Body of pancreas (tissue), 4 donors: ENCODE measurements around the gene ZNF138. TPM values are rescaled to one million over a fixed set of nuclear protein-coding genes. Genes with fewer than 3 reads are reported as not detected.
"Not testable (repeated sequence)": the region's sequence is repeated elsewhere in the genome, so short reads cannot be mapped to it uniquely, and the experiment has no call there.

Experiments used
- ATAC-seq: fragments of 150-250 bp; one replicate; pipeline ENCODE4 v1.9.1; 2016
- DNase-seq, 4 donors: peaks; one replicate each; pipeline ENCODE4 v3.0.0-alpha.2; 2019
- H3K27ac ChIP-seq, 4 donors: fragments of 200-600 bp; sonication (generic); 1 replicate in 3 of 4; 2 replicates in 1 of 4; pipeline versions ENCODE4 v1.5.1 to v1.6.1; 2016 to 2019; ENCODE audit warnings: mild to moderate bottlenecking in 1 of 4, mixed read lengths in 1 of 4, moderate library complexity in 1 of 4
- H3K27me3 ChIP-seq, 2 donors: fragments of 200-600 bp; sonication (generic); one replicate each; pipeline ENCODE4 v1.6.0; 2016; ENCODE audit warnings: mild to moderate bottlenecking in 1 of 2
- H3K36me3 ChIP-seq, 2 donors: fragments of 200-600 bp; sonication (generic); replicated peaks in 1 of 2; 2 replicates each; pipeline ENCODE4 v1.5.1; 2016; ENCODE audit warnings: low read depth in 2 of 2; ENCODE audit not compliant: insufficient read depth in 1 of 2
- H3K4me1 ChIP-seq: fragments of 200-600 bp; sonication (generic); one replicate; pipeline ENCODE4 v1.6.0; 2016
- H3K4me3 ChIP-seq, 2 donors: fragments of 200-600 bp; sonication (generic); 1 replicate in 1 of 2; 2 replicates in 1 of 2; pipeline ENCODE4 v1.5.1; 2016 to 2019
- H3K9me3 ChIP-seq, 3 donors: fragments of 200-600 bp; sonication (generic); 1 replicate in 2 of 3; 2 replicates in 1 of 3; pipeline ENCODE4 v1.5.1; 2016
- POLR2A ChIP-seq, 3 donors: fragments of 450-650 bp; IDR thresholded peaks; one replicate each; pipeline ENCODE4 v1.6.1; 2016; ENCODE audit warnings: antibody characterized with exemption in 3 of 3, mild to moderate bottlenecking in 2 of 3
- WGBS, 2 donors: methylation state at CpG; one replicate each; pipeline ENCODE4 v1.1.5; 2017; 5-methylcytosine and 5-hydroxymethylcytosine counted together
- intact Hi-C: fragments of 100-400 bp; cut with DNase I; formaldehyde crosslinking; loops from one replicate; pipeline ENCODE4 v1.15.1; 2023
- total RNA-seq, 2 donors: library from RNA; depleted of rRNA; stranded (reverse); fragments of >200 nt; gene quantifications; one replicate each; pipeline ENCODE4 v1.1.0, GENCODE V29; 2016
- TF ChIP-seq, protein P1 (sequence below), 7 experiments: fragments of 450-650 bp in 4 of 7; fragments of 200-600 bp in 3 of 7; sonication (generic) in 3 of 7; IDR thresholded peaks; one replicate each; pipeline ENCODE4 v1.5.1; 2016 to 2019; ENCODE audit warnings: antibody characterized with exemption in 7 of 7

Gene ZNF138
- total RNA-seq, 2 donors from 2014 or later: 4.9 to 10.4 TPM

DNA sequence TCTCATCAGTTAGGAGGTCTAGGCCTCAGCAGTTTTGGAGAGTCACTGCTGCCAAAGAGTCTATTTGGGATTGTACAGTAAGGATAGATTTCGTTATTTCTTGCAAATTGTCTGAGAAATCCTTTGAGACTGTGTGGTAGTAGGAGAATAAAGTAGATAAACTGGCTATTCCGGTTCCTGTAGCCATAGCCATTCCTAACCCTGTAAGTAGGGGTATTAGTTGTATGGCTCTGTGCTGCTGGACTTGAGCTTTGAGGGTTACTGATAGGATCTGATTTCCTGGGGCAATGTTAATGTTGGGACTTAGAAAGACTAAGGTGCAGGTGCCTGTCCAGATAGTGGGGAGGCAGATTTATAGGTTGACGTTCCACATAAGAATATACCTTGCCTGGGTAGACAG lies 36.1 kb upstream of the ZNF138 start:
- no peaks in the 10 kb centered on the region for H3K36me3 ChIP-seq
- H3K9me3 ChIP-seq: no peaks in the 10 kb centered on the region
- no peak for ATAC-seq
- no peak overlapping the region for H3K4me3 ChIP-seq
- no peak for TF ChIP-seq POLR2A (IDR thresholded peaks at IDR 0.05)
- H3K27me3 ChIP-seq: no peaks in the 10 kb centered on the region
- intact Hi-C loops: no loop called here
- H3K27ac ChIP-seq: no peak overlapping the region
- 62 to 65% methylated on average over 3 of the region's 3 CpGs for WGBS, 2 donors
- no peak for DNase-seq
- H3K4me1 ChIP-seq: no peaks in the 10 kb centered on the region

DNA sequence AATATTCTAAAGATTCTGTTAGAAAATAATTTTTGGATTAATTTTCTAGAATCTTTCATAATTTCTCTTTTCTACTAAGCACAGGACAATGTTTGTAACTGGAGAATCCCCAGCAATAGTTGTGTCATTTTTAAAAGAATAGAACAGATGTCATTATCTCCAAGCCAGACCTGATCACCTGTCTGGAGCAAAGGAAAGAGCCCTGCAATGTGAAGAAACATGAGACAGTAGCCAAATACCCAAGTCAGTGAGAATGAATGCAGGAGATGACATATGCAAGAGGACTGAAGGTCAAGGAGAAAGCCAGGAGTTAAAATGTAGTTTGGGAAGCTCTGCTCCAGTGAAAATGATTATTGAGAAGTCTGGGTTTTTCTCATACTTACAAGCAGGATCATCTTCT lies 25.4 kb upstream of the ZNF138 start:
- Histone ChIP-seq H3K27me3 (no peaks in the 10 kb centered on the region), H3K9me3 (no peaks in the 10 kb centered on the region), H3K4me3 (no peak overlapping the region), H3K27ac (no peak overlapping the region), H3K36me3 (no peaks in the 10 kb centered on the region), H3K4me1 (no peaks in the 10 kb centered on the region)
- TF ChIP-seq, protein P1, sequence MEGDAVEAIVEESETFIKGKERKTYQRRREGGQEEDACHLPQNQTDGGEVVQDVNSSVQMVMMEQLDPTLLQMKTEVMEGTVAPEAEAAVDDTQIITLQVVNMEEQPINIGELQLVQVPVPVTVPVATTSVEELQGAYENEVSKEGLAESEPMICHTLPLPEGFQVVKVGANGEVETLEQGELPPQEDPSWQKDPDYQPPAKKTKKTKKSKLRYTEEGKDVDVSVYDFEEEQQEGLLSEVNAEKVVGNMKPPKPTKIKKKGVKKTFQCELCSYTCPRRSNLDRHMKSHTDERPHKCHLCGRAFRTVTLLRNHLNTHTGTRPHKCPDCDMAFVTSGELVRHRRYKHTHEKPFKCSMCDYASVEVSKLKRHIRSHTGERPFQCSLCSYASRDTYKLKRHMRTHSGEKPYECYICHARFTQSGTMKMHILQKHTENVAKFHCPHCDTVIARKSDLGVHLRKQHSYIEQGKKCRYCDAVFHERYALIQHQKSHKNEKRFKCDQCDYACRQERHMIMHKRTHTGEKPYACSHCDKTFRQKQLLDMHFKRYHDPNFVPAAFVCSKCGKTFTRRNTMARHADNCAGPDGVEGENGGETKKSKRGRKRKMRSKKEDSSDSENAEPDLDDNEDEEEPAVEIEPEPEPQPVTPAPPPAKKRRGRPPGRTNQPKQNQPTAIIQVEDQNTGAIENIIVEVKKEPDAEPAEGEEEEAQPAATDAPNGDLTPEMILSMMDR (IDR thresholded peaks at IDR 0.05): no peak
- no peak for TF ChIP-seq POLR2A (IDR thresholded peaks at IDR 0.05)
- intact Hi-C loops: no loop called here
- DNase-seq: no peak
- no peak for ATAC-seq

DNA sequence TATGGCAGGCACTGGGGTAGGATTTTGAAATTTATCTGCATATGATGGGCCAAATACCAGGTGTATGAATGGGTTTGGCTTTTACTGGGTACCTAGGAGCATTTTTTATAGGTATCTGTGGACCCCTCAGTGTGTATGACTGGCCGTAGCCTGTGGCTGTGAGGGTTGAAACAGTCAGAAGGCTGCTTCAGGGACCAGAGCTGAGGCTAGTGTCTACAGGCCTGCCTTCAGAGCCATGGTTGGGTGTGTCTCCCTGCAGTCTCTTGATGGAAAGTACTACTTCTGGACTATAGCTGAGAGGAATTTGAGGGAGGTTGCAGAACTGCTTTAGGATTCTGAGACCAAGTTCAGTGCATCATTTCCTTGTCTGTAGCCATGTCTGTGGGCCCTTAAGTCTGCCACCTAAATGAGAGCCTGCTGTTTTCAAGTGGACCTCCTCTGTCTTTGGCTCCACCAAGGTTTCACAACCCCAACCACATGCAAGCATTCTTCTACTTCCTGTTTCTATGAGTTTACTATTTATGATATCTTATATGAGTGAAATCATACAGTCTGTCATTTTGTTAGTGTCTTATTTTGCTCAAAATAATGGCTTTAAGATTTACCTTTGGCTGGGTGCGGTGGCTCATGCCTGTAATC lies 19.9 kb upstream of the ZNF138 start:
- Histone ChIP-seq H3K9me3 (no peaks in the 10 kb centered on the region), H3K4me3 (no peak overlapping the region), H3K36me3 (no peaks in the 10 kb centered on the region), H3K4me1 (no peaks in the 10 kb centered on the region), H3K27me3 (no peaks in the 10 kb centered on the region), H3K27ac (no peak overlapping the region)
- intact Hi-C loops: no loop called here
- 77 to 88% methylated on average over 2 of the region's 2 CpGs for WGBS, 2 donors
- ATAC-seq (no peak), DNase-seq (no peak)
- no peak for TF ChIP-seq POLR2A (IDR thresholded peaks at IDR 0.05)
- TF ChIP-seq, protein P1 (IDR thresholded peaks at IDR 0.05): no peak

DNA sequence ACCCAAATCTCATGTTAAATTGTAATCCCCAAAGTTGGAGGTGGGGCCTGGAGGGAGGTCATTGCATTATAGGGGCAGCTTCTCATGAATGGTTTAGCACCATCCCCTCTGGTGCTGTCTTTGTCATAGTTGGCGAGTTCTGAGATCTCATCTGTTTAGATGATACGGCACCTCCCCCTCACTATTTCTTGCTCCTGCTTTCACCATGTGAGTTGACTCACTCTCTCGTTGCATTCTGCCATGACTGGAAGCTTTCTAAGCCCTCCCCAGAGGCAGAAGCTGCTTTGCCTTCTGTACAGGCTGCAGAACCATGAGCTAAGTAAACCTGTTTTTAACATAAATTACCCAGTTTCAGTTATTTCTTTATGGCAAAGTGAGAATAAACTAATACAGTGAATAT lies 18.9 kb upstream of the ZNF138 start:
- no peak overlapping the region for H3K27ac ChIP-seq
- no peaks in the 10 kb centered on the region for H3K36me3 ChIP-seq
- H3K27me3 ChIP-seq: no peaks in the 10 kb centered on the region
- no peak for TF ChIP-seq POLR2A (IDR thresholded peaks at IDR 0.05)
- TF ChIP-seq, protein P1 (IDR thresholded peaks at IDR 0.05): no peak
- WGBS, 2 donors: 59 to 67% methylated on average over 3 of the region's 3 CpGs
- intact Hi-C loops: no loop called here
- DNase-seq (no peak), ATAC-seq (no peak)
- no peak overlapping the region for H3K4me3 ChIP-seq
- no peaks in the 10 kb centered on the region for H3K9me3 ChIP-seq
- no peaks in the 10 kb centered on the region for H3K4me1 ChIP-seq

DNA sequence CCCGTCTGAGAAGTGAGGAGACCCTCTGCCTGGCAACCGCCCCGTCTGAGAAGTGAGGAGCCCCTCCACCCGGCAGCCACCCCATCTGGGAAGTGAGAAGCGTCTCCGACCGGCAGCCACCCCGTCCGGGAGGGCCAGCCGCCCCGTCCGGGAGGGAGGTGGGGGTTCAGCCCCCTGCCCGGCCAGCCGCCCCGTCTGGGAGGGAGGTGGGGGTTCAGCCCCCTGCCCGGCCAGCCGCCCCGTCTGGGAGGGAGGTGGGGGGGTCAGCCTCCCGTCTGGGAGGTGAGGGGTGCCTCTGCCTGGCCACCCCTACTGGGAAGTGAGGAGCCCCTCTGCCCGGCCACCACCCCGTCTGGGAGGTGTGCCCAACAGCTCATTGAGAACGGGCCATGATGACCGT lies 9.4 kb upstream of the ZNF138 start:
- H3K4me3 ChIP-seq, H3K9me3 ChIP-seq, H3K4me1 ChIP-seq, H3K36me3 ChIP-seq, DNase-seq, H3K27me3 ChIP-seq, intact Hi-C loops, ATAC-seq, H3K27ac ChIP-seq: not testable (repeated sequence)
- 57 to 72% methylated on average over 4 to 17 of the region's 23 CpGs for WGBS, 2 donors

DNA sequence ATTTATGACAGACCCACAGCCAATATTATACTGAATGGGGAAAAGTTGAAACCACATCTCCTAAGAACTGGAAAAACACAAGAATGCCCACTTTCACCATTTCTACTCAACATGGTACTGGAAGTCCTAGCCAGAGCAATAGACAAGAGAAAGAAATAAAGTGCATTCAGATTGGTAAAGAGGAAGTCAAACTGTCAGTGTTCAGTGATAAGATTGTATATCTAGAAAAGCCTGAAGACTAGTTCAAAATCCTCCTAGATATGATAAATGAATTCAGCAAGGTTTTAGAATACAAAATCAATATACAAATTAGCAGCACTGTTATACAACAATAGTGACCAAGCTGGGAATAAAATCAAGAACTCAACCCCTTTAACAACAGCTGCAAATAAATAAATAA lies 6.9 kb upstream of the ZNF138 start:
- Histone ChIP-seq H3K4me3 (no peak overlapping the region), H3K27ac (no peak overlapping the region), H3K36me3 (no peaks in the 10 kb centered on the region), H3K27me3 (no peaks in the 10 kb centered on the region), H3K4me1 (no peaks in the 10 kb centered on the region), H3K9me3 (no peaks in the 10 kb centered on the region)
- ATAC-seq: no peak
- DNase-seq: no peak
- intact Hi-C loops: no loop called here
- no peak for TF ChIP-seq POLR2A (IDR thresholded peaks at IDR 0.05)
- TF ChIP-seq, protein P1 (IDR thresholded peaks at IDR 0.05): no peak

DNA sequence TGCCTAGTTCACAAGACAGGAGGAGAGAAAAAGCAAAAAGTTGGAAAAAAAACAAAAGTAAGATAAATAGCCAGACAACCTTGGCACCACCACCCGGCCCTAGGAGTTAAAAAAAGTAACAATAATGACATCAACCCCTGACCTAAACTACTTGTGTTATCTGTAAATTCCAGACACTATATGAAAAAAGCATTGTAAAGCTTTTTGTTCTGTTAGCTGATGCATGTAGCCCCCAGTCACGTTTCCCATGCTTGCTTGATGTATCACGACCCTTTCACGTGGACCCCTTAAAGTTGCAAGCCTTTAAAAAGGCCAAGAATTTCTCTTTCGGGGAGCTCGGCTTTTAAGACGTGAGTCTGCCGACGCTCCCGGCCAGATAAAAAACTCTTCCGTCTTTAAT lies 5.0 kb upstream of the ZNF138 start:
- WGBS, 2 donors: 39 to 42% methylated on average over 11 of the region's 11 CpGs
- H3K27me3 ChIP-seq, ATAC-seq, H3K4me3 ChIP-seq, DNase-seq, intact Hi-C loops, H3K36me3 ChIP-seq, H3K4me1 ChIP-seq, H3K9me3 ChIP-seq, H3K27ac ChIP-seq: not testable (repeated sequence)
